Measurements from ENCODE around the gene MORC2.

The MORC2 gene

DNA sequence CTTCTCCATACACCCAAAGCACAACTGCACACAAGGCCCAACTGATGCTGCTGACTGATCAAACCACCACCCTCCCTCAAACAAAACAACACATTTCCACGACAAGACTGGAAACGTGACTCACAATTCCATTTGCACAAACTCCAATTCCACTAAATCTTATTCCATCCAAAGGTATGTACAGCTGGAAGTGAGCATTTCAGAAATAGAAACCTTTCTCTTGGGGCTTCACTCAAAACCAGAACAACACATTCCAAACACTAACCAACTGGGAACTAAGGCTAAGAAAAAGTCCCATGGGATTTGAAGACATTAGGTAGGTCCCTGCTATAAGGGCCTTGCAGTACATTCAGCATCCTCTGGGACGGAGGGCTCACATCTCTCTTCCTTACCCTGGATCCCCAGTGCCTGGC, 19.6 kb downstream of the MORC2 start:
- DNase-seq: no peak

DNA sequence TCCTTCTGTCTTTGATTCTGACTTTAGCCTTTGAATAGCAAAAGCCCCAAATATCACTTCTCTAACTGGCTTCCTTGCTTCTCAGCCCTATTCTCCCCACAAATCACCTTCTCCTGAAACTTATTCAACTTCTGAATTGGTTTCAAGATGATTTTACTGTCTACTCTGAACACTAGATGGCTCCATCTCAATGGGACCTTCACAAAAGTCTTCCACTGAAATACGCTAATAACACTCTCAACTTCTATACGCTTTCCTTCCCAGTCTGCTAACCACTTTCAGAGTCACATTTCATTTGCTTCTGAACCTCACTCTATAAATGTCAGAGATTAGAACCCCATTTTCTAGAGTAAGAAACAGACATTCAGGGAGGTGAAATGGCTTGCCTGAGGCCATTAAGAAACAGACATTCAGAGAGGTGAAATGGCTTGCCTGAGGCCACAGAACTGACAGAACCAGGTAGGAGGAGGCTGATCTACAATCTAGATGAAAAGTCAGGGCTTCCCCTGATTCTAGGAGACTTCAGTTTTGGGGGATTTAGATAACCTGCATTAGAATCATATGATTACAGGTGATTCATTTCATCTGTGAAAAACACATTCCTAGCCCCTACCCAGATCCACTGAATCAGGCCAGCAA, 20.6 kb downstream of the MORC2 start:
- no peak for DNase-seq

DNA sequence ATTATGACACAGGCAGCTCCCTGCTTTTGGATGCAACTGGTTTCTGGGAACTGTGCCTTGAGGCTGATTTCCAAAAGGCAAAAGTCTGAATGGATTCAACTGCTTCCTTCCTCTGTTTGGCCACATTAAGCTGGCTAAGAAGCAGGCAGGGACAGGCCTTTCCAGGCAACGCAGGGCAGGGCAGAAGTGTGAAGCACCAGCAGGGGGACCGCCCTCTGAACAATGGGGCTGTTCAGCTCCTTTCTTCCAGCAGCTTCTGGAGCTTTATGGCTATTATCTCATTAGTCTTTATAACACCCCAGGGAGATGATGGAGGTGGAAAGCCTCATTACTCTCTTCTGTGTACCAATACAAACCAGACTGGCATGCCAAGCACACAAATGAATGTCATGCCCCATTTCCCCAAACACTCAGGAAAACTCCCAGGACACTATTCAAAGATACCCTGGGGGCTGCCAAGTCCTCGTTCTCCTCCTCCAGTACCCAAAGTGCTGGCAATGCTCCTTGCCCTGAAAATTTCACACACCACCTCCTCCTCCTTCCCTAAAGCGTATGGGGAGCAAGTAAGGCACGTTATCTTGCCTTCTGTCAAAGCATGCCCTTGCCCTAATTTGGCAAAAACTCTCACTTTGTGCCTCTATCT, 21.3 kb downstream of the MORC2 start:
- DNase-seq: no peak

DNA sequence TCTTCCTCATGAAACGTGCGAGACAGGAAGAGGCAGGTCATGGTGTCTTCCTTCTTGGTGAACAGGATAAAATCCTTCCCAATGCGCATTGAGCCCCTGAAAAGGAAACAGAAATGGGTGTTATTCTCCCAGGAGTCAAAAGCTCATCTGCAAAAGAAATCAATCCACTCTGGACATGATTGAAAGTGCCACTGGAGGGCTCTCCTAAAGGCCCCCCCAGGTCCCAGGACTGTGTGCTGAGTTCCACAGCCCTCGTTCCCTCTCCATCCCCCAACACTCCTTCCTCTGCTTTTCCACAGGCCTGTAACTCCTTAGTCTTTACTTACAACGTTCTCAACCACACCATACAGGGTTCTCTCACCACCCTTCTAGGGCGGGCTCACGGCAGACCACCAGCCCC, 22.2 kb downstream of the MORC2 start:
- DNase-seq: no peak

DNA sequence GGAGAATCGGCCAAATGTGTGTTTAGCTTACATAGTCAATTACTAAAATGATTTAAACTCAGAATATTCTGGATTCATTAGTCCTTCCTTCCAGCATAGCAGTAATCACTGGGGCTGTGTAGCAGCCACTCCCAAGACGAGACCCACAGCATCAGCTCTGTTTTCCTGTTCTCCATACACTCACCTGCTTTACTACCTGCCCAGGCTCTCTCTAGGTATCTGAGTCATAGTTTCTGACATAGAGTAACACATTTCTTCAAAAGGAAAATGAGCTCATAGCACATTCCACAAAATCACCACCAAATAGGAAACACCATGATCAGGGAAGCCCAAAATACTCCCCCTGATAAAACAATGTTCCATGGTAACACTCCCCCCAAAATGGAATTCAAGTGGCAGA, 22.9 kb downstream of the MORC2 start:
- DNase-seq: no peak

DNA sequence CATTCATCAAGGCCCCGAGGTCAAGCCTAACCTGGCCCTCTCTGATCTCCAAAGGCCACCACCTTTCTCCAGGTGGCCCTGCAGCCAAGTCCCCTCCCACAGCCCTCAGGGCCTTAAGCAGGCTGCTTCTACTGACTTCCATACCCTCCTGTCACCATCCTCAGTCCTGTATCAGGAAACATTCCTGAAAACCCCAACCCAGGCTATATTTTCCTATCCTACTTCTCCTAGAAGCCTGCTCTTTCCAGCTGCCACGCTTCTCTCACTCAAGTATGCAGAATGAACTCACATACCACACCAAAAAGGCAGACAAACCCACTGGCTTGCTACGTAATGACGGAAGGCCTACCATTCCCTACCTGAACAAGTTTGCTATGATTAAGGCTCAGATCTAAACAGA, 23.6 kb downstream of the MORC2 start:
- DNase-seq: no peak

DNA sequence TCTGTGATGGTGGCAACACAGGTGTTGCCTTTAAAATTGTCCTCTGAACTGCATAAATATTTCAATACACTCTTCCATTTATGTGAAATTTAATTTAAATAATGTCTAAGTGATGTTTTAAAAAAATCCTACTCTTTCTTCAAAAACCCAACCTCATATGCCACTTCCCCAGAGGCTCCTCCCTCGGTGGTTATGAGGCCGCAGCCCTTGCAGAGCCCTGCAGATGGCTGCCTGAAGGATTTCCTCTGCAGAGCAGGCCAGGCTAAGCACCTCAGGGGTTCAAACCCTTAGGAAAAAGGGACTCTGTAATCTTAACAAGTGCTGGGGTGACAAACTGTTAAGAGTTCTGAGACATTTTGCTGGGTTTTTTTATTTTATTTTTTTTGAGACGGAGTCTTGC, 25.2 kb downstream of the MORC2 start:
- DNase-seq: peak in 2 of 4 experiments; percentile 20 to 40

DNA sequence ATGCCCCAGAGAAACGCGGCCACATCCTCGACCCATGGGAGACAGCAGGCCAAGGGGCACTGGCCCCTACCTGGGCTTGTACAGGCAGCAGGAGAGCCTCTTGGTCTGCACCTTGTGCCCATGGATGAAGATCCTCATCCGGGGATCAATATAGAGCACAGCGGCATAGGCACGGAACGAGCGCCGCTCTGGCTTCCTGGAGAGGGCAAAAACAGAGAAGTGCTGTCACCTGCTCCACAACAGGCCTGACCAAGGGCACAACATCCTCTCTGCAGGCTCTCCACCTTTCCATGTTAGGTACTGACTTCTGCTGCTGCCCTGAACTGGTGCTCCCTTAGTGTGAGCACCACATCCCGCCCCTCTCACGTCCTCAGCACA, 27.2 kb downstream of the MORC2 start:
- no peak for DNase-seq

DNA sequence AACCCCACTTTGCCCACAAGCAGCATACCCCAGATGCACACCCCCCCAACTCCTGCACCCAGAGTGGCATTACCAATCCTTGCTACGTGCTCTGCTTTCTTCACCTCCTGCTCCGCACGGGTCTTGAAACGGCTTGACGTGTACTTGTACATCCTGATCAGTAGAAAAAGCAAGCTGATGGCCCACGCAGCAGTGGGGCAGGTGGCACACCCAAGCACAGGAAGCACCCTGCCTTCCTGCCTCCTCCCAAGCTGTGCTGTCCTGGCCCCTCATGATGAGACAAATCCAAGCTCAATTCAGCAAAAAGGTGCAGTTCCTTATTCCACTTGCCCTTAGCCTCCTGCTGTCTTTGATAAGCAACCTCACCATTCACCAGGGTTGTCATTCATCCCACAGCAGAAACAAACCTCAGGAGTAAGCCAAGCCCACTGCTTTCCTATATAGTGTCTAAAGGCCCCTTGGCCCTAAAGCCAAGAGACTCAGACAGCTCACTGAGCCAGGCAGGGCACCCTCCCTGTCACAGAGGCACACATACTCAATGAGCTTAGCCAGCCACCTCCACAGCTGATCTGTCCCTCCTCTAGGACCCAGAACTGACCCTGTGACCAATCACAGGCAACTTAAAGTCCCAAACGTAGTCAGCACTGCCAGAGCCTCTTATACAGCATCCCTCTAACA, 27.8 kb downstream of the MORC2 start:
- peak in 2 of 4 experiments; percentile 36 to 37 for DNase-seq

DNA sequence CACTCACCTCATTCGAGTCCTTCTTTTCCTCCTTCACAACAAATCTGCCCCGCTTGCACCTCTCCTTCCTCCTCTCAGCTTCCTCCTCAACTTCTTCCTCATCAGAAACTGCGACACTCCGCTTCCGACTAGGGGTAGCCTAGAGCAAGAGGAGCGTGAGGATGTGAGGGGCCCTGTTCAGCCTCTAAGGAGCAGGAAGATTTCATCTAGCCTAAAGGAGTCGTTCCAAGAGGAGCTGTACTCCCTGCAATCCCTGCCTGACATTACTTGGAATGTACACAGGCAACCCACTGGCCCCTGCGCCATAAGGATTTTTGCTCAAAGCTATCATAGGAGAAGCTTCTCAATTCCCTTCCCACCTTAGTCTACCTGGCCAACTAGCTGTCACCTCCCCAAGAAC, 34.5 kb downstream of the MORC2 start:
- DNase-seq: no peak

DNA sequence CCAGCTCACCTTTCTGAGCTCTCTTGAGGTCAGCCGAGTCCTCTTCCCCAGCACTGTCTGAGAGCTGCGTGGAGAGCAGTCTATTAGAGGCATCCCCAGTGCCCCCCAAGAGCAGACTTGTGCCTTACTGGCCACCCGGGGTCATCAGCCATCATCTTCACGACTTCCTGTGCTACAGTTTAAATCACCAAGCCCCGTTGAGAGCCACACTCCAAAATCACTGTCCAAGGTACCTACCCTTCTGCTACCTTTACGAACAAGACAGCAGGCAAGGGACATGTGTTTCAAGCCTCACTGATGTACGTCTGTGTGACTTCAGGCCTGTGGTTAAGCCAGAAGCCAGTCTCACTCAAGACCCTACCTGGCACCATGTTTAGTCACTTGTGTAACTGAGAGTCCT, 35.1 kb downstream of the MORC2 start:
- DNase-seq: no peak

DNA sequence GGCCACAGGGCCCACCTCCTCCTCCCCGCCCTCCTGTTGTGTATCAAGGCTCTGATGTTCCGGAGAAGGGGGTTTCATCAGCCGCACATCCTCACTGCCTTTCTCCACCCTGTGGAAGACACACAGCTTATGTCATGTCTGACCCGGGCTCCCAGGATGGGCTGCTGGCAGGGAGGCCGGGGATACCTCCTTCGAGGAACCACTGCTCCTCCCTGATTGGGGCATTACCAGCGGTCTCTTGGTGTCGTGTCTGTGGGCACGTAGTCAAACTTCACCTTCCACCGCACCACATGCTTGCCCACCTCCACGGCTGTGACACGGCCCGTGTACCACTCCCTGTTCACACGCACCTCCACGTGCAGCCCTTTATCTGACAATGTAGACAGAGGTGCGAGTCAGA, 35.9 kb downstream of the MORC2 start:
- DNase-seq: no peak

DNA sequence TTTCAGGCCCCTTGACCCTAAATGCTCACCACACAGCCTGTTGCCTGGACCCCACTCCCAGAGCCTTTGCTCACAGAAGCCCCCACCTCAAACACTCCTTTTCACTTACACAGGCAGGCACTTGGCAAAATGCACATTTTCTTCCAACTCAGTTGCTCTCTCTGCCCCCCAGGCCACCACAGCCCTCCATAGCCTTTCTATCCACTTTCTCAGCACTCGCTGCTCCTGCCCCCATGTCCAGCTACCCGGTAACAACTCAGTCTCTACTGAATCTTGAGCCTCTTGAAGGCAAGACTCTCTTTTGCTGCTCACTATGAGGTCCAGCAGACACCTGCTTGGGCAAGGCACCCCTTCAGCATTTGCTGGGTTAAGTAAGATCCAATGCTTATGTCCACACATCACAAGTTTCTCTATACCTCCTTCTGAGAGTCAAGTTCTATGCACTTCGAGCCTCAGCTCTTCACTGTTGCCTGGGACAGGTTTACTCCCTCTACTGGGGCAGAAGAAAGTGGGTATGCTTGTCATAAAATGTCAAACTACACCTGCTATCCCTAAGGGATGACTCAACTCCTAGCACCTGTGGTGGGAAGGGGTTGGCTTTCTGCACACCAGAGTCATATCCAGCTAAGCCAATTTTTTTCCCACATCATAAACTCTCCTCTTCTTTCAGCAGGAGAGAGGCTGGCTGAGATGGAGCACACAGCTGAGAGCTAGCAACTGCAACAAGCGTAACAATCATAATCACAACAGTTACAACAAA, 36.9 kb downstream of the MORC2 start:
- no peak for DNase-seq

DNA sequence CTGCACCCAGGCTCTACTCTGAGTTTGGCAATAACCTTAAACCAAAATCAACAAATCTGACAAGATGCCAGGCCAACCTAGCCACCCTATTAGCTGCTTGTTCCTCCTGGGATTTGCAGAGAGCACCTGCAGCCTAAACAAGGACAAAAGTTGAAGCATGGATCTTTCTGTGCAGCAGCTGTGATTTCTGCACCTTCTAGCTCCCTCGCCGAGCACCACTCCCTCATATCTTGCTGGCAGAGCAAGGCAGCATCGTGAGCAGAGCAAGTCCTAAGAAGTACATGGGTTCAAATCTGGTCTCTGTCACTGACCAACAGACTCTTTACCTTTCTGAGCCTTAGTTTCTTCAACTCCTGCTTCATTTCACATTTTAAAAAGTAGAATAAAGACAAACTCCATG, 38.3 kb downstream of the MORC2 start:
- DNase-seq: no peak

DNA sequence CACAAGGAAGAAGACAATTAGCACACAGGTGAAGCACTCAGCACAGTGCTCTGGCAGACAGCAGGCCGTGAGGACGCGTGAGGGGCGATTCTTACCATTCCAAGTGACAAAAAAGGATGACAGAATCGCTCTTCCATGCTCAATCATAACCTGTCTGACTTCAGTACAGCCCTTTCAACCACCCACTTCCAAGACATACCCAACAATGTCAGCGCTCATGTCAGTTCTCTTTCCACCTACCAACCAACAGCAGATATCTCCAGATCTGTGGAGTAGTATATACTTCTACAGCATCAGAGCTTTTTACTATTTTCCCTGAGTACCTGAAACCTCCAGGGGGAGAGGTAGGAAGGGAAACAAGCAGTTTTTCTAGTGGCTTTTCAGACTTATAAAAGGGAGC, 40.2 kb downstream of the MORC2 start:
- no peak for DNase-seq

DNA sequence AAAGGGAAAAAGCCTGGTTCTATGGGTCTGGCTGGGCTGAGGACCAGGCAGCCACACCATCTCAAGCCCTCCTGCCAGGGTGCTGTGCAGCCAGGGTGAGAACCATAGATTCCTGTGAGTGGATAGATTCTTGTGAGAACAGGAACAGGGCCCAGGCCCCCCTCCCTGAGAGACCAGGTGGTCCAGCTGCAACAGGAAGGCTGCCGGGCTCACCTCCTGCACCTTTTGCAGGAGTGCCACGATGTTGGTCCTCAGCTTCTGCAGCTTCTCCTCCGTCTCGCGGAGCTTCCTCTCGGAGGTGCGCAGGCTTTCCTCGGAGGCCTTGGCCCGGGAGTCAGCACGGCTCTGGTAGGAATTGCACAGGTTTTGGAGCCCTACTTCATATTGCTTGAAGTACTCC, 40.8 kb downstream of the MORC2 start:
- DNase-seq: no peak

DNA sequence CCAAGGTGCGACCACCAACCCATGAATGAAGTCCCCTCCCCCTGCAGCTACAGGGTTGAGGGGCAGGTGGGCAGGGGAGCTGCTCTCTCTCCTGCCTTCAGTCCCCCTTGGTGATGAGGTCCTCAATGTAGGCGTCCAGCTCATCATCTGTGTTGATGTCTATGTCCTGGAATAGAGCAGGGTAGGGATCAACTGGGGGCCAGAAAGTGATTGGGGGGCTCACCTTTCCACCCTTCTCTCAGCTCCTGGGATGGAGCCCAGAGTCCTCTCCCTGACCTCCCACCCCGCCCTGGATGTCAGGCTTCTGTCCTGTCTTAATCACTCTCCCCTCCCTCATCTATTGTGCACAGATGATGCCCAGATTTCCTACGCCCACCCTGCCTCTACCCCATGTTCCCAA, 41.9 kb downstream of the MORC2 start:
- no peak for DNase-seq

DNA sequence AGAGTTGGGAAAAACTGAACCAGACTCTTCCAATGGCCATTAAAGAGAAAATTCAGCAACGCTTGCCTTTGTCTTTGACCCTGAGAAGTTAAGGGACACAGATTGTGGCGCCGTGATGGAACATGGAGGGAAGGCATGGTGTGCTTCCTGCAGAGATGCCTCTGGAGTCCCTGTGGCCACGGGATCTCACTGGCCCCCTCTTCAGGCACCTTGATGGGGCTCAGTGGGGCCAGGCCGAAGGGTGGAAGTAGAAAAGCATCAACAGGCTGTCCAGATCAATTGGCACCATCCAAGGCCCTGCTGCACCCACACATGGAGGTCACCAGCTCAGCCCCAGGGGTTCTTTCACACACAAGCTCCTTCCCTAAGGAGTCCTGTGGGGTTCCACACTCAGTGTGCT, 42.9 kb downstream of the MORC2 start:
- no peak for DNase-seq

DNA sequence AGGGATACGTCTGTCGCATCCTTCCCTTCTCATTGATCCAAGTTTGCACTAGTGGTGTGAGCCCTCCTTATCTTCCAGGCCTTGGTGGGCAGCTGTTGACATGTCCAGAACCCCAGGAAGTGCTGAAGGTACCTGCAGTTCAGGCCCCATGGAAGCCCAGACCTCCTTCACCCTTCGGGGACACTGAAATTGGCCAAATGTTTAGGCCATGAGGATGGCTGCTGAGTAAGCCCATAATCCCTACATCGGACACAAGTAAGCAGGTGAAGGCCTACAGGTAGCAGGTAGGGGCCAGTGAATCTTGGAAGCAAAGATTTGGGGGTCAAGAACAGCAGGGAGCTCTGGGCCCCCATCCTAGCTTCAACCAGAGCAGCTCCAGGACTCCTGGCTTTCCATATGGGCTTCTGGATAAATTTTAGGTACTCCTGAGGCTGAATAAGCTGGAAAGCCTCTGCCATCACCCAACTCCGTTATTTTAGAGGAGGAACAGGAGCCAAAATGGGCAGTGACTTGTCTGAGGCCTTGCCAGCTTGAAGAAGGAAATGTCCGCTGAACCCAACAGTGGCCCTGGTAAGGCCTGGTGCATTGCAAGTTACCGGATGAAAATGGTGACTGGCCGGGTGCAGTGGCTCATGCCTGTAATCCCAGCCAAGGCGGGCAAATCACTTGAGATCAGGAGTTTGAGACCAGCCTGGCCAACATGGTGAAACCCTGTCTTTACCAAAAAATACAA, 45.2 kb downstream of the MORC2 start:
- no peak for DNase-seq

DNA sequence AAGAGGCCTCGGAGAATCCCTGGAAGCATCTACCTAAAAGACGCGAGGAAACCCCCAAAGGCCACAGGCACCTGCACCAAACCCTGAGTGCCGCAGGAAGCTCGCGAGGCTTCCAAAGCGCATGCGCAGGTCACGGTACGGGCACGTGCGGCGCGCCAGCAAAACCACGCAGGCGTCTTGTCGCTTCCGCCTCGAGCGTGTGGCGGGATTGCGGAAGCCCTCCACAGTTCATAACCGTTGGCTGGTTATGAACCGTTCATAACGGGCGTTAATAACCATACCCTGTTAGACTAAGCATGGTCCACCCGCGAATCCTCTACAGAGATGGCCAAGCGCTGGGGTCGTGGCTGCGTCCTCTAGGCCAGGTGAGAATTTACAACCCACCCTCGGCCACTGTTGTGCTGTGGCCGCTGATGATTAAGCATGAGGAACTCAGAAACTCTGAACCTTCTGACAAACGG, 46.4 kb downstream of the MORC2 start:
- peak; percentile 38 to 76 (median 66) for DNase-seq

DNA sequence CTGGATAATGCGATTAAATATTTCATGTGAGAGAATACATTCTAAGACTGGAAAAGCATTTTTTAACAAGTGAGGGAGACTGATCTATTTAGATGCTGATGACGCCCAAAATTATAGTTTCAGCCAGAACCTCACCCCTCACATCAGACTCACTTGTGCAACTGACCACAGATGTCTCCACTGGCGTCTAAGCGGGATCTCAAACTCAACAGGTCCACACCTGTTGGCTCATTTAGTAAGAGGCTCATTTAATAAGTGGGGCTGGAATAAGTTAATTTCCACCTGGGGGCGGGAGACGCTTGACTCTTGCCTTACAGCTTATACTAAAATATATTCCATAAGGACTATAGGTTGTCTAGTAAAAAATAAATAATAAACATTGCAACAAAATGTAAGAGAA, 47.5 kb downstream of the MORC2 start:
- no peak for DNase-seq

DNA sequence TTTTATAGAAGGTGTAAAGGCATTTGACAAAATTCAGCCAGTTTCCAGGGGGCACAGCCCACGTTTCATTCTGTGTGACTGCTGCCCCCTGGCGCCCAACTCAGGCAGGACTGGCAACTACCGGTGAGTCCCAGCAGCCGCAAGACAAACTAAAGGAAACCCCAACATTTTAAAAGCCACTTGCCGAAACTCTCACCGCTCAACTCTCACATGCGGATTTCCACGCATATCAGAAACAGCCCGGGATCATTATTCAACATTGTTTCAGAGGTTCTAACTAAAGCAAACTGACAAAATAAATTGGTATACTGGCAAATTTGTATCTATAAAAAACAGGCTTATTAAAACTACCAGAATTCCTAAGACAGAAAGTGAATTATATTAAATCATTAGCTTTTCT, 48.2 kb downstream of the MORC2 start:
- DNase-seq: peak; percentile 72 to 88 (median 76)

DNA sequence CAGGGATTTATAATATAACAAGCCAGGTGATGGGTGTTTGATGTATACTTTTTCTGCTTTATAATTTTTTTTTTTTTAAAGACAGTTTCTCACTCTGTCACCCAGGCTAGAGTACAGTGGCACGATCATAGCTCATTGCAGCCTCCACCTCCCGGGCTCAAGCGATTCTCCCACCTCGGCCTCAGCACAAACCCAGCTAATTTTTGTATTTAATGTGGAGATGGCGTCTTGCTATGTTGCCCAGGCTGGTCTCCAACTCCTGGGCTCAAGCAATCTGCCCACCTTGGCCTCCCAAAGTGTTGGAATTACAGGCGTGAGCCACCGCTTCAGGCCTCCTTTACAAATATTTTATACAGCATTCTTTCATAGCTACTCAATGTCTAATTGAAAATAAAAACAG, 48.6 kb downstream of the MORC2 start:
- no peak for DNase-seq

Measured in activated CD4-positive, CD25-positive, alpha-beta regulatory T cell (primary cell).